Measurements from ENCODE around the gene ACTN1.

The ACTN1 gene

DNA sequence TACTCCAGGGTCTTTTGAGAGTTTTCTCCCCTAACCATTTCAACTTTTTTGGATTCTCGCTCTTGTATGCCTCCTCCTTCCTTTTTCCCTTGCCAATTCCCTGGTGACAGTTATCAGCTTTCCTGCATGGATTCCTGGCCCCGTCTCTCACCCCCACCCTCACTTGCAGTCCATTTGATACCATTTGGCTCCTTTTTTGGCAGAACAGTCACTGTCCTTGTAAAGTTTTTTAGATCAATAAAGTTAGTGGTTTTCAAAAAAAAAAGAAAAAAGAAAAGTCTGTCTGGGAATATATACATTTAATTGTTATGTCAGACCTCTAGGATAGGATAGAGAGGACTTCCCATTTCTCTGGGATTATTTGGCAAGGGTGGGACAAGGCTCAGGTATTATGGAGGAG, 42.1 kb downstream of the ACTN1 start:
- TF ChIP-seq, protein P1, sequence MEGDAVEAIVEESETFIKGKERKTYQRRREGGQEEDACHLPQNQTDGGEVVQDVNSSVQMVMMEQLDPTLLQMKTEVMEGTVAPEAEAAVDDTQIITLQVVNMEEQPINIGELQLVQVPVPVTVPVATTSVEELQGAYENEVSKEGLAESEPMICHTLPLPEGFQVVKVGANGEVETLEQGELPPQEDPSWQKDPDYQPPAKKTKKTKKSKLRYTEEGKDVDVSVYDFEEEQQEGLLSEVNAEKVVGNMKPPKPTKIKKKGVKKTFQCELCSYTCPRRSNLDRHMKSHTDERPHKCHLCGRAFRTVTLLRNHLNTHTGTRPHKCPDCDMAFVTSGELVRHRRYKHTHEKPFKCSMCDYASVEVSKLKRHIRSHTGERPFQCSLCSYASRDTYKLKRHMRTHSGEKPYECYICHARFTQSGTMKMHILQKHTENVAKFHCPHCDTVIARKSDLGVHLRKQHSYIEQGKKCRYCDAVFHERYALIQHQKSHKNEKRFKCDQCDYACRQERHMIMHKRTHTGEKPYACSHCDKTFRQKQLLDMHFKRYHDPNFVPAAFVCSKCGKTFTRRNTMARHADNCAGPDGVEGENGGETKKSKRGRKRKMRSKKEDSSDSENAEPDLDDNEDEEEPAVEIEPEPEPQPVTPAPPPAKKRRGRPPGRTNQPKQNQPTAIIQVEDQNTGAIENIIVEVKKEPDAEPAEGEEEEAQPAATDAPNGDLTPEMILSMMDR (IDR thresholded peaks at IDR 0.05; ENCODE audit: low read depth, low read length, missing control alignments): no peak
- no peak overlapping the region for H3K4me3 ChIP-seq (ENCODE audit: low read depth, low read length)
- DNase-seq (ENCODE audit: low read depth): no peak

DNA sequence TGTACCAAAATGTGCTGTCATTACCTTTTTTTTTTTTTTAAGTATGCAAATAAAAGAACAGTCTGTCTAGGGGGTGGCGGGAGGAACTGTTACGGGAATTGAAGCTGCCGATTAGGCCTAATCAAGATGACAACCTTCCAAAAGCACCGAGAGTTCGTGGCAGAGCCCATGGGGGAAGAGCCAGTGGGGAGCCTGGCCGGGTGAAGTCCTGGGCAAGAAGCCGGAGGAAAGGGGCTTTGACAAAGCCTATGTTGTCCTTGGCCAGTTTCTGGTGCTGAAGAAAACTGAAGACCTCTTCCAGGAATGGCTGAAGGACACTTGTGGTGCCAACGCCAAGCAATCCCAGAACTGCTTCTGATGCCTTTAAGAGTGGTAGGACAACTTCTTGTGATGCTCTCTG, 42.6 kb downstream of the ACTN1 start:
- no peak for DNase-seq (ENCODE audit: low read depth)
- TF ChIP-seq, protein P1 (IDR thresholded peaks at IDR 0.05; ENCODE audit: low read depth, low read length, missing control alignments): no peak
- no peak overlapping the region for H3K4me3 ChIP-seq (ENCODE audit: low read depth, low read length)

DNA sequence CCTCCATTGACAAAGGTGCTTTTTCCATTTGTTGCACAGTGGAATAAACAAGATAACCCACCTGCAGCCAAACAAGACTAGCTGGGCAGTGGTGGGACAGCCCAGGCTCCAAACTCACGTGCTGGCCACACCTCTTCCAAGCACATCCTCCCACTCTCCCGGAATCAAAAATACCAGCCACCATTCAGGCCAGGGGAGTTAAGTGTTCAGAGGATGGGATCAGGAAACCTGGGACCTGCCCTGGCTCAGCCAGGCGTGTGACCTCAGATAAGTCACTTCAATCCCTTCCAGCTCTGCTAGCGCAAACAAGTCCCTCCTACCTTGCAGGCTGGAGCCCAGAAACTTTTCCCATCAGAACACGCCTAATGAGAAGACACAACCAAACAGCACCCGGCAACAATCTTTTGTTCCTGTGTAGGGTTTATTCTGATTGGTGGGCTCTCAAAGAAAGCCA, 43.3 kb downstream of the ACTN1 start:
- no peak overlapping the region for H3K4me3 ChIP-seq (ENCODE audit: low read depth, low read length)
- DNase-seq (ENCODE audit: low read depth): no peak
- TF ChIP-seq, protein P1 (IDR thresholded peaks at IDR 0.05; ENCODE audit: low read depth, low read length, missing control alignments): no peak

DNA sequence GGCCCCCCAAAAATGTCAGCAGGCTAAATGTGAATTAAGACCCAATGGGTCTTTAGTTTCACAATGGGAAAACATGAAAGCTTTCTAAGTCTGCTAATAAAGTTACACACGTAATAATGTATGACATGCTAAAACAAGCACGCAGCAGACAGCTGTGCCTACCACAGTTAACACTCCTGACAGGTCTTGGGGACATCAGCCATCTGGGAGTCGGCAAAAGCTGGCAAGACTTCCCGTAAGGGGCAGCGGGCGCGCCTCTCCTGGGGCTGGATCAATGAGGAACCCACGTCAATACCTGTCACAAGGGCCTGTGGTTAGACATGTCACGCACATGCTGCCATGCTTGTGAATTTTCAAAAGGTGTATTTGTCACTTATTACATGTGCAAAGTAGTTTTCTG, 45.0 kb downstream of the ACTN1 start:
- TF ChIP-seq, protein P1 (IDR thresholded peaks at IDR 0.05; ENCODE audit: low read depth, low read length, missing control alignments): no peak
- H3K4me3 ChIP-seq (ENCODE audit: low read depth, low read length): no peak overlapping the region
- no peak for DNase-seq (ENCODE audit: low read depth)

DNA sequence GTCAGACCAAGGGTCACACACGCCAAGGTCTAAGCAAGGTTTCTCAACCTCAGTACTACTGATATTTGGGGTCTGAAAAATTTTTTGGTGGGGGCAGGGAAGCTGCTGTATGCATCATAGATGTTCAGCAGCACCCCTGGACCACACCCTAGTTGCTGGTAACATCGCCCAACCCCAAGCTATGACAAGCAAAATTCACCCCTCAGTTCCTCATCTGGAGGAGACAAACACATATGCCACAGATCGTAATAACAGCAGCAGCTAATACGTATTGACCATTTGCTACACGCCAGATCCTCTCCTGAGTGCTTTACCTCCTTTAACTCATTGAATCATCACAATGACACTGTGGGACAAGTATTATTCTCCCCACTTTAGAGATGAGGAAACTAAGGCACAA, 46.4 kb downstream of the ACTN1 start:
- no peak for DNase-seq (ENCODE audit: low read depth)
- TF ChIP-seq, protein P1 (IDR thresholded peaks at IDR 0.05; ENCODE audit: low read depth, low read length, missing control alignments): no peak
- no peak overlapping the region for H3K4me3 ChIP-seq (ENCODE audit: low read depth, low read length)

DNA sequence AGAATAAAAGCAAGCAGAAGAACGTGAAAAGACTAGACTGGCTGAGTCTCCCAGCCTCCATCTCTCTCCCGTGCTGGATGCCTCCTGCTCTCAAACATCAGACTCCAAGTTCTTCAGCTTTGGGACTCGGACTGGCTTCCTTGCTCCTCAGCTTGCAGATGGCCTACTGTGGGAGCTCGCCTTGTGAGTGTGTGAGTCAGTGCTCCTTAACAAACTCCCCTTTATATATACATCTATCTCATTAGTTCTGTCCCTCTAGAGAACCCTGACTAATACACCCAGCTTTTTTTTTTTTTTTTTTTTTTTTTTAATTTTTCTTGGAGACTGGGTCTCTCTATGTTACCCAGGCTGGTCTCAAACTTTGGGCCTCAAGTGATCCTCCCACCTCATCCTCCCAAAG, 46.9 kb downstream of the ACTN1 start:
- no peak for DNase-seq (ENCODE audit: low read depth)
- H3K4me3 ChIP-seq (ENCODE audit: low read depth, low read length): no peak overlapping the region
- TF ChIP-seq, protein P1 (IDR thresholded peaks at IDR 0.05; ENCODE audit: low read depth, low read length, missing control alignments): no peak

DNA sequence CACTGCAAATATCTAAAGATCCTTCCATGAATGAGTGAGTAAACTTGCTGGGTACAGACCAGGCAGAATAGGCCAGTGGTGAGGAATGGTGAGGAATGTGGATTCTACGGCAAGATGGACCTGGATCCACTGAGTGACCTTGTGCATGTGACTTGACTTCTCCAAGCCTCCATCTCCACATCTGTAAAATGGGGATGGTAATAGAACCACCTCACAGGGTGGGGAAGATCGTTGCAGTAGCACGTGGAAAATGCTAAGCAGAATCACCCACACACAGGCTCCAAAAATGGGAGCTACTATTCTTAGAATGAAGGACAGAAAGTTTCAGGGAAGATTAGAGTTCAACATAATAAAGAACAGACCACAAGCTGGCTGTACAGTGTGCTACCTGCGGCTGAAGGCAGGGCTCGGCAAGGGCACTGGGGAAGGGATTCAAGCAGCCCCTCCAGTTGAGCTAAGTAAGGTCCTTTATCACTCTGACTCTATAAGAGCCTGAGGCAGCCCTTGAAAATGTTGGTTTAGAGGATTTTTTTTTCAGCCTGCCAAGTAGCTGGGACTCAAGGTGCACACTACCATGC, 47.5 kb downstream of the ACTN1 start:
- DNase-seq (ENCODE audit: low read depth): no peak
- no peak overlapping the region for H3K4me3 ChIP-seq (ENCODE audit: low read depth, low read length)
- TF ChIP-seq, protein P1 (IDR thresholded peaks at IDR 0.05; ENCODE audit: low read depth, low read length, missing control alignments): no peak

All from GM12864 (cell line).